Ureter (tissue), 1 donor: ENCODE measurements around the gene SPACDR. TPM values are rescaled to one million over a fixed set of nuclear protein-coding genes. Genes with fewer than 3 reads are reported as not detected.
A peak's percentile ranks its signal among the peaks of the same experiment; 100 is the strongest.
"Not testable (repeated sequence)": the region's sequence is repeated elsewhere in the genome, so short reads cannot be mapped to it uniquely, and the experiment has no call there.

Experiments used
- DNase-seq: peaks from one replicate; pipeline ENCODE4 v3.0.0-alpha.2; 2020; ENCODE audit warnings: low spot score
- total RNA-seq: library from RNA; stranded (reverse); gene quantifications from one replicate; pipeline ENCODE4 v1.2.4, GENCODE V29; 2023
- donor health status: DM: yes; HTN: yes; CAD: no.

Gene SPACDR
- total RNA-seq, 1 donor from 2014 or later, result not detected

DNA sequence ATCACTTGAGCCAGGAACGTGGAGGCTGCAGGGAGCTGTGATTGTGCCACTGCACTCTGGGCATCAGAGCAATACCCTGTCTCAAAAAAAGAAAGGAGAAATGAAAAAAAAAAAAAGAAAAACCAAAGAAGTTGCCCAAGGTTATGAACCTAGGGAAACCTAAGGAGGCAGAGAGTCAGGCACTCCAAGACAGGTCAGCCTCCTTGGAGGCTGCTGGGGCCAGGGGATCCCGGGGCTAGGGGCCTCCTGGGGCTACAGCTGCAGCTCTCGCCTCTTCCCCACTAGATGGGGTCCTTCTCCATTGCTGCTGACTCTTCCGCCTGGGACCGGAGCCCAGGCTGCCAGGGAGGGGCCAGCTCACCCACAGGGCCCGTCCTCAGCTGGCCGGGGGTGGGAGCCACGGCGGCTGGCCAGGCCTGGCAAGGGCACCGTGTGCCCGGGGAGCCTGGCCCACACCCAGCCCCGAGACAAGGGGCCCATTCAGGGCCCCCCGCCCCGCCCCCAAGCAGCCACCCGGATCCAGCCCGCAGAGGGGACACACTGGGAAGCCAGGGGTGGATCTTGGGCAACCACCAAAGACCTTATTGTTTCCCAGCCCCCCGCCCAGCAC, 1.7 kb upstream of the SPACDR start:
- DNase-seq, result no peak

DNA sequence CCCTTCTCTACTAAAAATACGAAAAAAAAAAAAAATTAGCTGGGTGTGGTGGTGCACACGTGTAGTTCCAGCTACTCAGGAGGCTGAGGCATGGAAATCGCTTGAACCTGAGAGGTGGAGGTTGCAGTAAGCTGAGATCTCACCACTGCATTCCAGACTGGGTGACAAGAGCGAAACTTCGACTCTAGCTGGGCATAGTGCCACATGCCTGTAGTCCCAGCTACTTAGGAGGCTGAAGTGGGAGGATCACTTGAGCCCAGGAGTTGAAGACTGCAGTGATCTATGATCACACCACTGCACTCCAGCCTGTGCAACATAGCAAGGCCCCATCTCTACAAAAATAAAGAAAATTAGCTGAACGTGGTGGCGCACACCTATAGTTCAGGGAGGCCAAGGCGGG, 1.2 kb upstream of the SPACDR start:
- no peak for DNase-seq

DNA sequence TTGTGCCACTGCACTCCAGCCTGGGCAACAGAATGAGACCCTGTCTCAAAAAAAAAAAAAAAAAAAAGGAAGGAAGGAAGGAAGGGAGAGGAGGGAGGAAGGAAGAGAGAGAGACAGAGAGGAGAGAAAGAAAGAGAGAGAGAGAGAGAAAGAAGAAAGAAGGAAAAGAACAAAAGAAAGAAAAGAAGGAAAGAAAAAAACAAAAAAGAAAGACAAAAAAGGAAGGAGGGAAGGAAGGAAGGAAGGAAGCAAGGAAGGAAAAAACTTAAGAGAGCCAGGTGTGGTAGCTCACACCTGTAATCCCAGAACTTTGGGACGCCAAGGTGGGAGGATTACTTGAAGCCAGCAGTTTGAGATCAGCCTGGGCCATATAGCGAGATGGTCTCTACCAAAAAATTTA, 731 bp upstream of the SPACDR start:
- no peak for DNase-seq

- no peak for DNase-seq
Observed at GRCh38 chr7:100457033-100457432, 7.0 kb downstream of the SPACDR start.

DNA sequence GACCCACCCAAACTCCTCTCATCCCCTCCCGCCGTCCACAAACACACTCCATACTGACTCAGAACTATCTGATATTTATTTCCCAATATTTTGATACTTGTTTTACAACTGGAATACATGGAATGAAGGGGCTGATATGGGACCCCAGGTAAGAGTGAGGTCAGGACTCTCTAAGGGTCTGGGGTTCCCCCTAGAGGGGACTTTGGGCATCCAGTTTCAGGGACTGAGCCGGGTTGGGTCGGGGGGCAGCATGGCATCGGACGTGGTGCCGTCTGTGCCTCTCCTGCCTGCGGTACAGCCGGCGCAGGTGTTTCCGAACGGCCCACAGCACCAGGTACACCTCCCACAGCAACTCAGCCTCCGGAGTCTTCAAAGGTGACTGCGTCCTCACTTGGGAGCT, 7.5 kb downstream of the SPACDR start:
- no peak for DNase-seq

DNA sequence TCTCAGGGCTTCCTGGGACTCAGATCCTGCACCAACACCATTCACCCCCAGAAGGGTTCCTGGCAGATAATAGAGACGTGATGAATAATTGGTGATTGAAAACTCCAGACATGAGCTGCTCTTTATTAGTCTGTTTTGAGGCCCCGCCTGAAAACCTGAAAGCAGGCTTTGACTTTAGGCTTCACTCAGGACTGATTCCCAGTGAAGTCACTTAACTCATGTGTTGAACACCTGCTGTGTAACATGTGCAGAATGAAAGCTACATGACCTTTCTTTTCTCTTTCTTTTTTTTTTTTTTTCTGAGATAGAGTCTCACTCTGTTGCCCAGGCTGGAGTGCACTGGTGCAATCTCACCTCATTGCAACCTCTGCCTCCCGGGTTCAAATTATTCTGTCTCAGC, 8.9 kb downstream of the SPACDR start:
- no peak for DNase-seq

DNA sequence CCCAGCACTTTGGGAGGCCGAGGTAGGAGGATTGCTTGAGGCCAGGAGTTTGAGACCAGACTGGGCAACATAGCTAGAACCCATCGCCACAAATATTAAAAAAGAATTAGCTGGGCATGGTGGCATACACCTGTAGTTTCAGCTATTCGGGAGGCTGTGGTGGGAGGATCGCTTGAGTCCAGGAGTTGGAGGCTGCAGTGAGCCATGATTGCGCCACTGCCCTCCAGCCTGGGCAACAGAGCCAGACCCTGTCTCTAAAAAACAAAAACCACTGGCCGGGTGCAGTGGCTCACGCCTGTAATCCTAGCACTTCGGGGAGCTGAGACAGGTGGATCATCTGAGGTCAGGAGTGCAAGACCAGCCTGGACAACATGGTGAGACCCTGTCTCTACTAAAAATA, 10.2 kb downstream of the SPACDR start:
- not testable (repeated sequence) for DNase-seq

GRCh38 chr7:100452513-100452912, 11.5 kb downstream of the SPACDR start:
- no peak for DNase-seq

GRCh38 chr7:100449190-100449795, 14.8 kb downstream of the SPACDR start:
- no peak for DNase-seq

DNA sequence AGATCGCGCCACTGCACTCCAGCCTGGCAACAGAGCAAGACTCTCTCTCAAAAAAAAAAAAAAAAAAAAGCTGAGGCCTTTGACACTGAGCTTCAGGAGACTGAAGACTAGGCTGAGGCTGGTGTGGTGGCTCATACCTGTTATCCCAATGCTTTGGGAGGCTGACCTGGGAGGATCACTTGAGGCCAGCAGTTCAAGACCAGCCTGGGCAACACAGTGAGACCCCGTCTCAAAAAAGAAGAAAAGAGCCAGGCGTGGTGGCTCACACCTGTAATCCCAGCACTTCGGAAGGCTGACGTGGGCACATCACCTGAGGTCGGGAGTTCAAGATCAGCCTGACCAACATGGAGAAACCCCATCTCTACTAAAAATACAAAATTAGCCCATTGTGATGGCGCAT, 16.7 kb downstream of the SPACDR start:
- DNase-seq, result not testable (repeated sequence)

- no peak for DNase-seq
Observed at GRCh38 chr7:100446040-100446439, 18.0 kb downstream of the SPACDR start.

GRCh38 chr7:100444311-100445278, 19.5 kb downstream of the SPACDR start:
- no peak for DNase-seq

DNA sequence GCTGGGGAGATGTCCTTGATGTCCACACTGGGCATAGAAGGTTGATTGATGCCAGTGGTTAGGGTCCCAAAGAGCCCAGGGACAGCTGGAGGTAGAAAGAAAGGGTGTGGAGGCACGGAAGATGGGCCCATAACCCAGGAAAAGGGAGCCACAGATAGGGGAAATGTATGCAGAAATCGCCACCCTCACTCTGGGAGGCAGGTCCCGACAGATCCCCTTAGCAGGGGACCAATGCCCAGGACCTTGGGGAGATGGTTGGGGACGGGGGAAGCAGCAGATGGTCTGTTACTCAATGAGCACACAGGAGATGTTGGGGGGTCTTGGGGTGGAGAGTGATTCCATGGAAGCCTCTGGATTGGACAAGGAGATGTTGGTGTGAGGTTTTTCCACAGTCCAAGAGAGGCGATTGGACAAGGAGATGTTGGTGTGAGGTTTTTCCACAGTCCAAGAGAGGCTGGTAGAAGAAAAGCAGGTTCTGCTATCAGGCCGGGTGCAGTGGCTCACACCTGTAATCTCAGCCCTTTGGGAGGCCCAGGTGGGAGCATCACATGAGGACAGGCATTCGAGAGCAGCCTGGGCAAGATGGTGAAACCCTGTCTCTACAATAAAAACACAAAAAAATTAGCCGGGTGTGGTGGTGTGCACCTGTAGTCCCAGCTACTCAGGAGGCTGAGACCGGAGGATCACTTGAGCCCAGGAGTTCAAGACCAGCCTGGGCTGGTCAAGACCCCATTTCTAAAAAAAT, 20.8 kb downstream of the SPACDR start:
- no peak for DNase-seq

- DNase-seq, result no peak
Observed at GRCh38 chr7:100441641-100442535, 22.2 kb downstream of the SPACDR start.

DNA sequence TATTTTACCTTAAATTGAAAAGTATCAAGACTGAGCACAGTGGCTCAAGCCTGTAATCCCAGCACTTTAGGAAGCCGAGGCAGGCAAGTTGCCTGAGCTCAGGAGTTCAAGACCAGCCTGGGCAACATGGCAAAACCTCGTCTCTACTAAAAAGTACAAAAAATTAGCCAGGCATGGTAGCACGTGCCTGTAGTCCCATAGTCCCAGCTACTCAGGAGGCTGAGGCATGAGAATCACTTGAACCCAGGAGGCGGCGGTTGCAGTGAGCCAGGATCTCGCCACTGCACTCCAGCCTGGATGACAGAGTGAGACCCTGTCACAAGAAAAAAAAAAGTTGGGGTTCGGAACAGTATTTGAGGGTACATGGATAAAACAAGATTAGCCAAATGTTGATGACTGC, 24.8 kb downstream of the SPACDR start:
- DNase-seq, result not testable (repeated sequence)

DNA sequence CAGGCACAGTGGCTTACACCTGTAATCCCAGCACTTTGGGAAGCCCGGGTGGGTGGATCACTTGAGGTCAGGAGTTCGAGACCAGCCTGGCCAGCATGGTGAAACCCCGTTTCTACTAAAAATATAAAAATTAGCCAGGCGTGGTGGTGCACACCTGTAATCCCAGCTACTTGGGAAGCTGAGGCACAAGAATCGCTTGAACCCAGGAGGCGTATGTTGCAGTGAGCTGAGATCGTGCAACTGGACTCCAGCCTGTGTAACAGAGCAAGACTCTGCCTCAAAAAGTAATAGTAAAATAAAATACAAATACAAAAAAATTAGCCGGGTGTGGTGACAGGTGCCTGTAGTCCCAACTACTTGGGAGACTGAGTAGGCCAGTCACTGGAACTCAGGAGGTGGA, 25.3 kb downstream of the SPACDR start:
- not testable (repeated sequence) for DNase-seq

DNA sequence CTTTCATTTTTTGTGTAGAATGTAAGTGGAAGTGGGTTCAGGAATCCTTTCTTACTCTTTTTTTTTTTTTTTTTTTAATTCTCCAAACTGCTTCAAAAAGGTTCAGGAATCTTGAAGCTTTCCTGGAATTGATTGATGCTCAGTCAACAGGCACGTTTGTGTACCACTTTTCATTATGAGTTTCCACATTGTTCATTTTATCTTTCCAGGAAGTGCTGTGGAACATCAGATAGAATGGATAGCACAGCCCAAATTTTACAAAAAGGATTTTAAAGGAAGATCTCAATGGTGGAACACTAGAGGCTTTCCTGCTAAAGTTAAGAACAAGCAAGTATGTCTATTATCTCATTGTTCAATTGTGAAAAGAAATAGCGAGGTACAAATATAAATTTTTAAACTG, 25.9 kb downstream of the SPACDR start:
- no peak for DNase-seq

GRCh38 chr7:100437150-100438100, 26.6 kb downstream of the SPACDR start:
- DNase-seq, result no peak

- DNase-seq, result peak; percentile 66
Observed at GRCh38 chr7:100435401-100436304, 28.4 kb downstream of the SPACDR start.
